HG02840 (cell line): ENCODE data around the gene SRF.

ENCODE experiments used
- ATAC-seq: cut with Tn5 transposase; IDR thresholded peaks from one replicate; pipeline ENCODE4 v1.9.1; 2021; ENCODE audit warnings: mild to moderate bottlenecking, moderate library complexity, moderate number of reproducible peaks; ENCODE audit not compliant: unreplicated experiment, low FRiP score

Gene SRF

DNA sequence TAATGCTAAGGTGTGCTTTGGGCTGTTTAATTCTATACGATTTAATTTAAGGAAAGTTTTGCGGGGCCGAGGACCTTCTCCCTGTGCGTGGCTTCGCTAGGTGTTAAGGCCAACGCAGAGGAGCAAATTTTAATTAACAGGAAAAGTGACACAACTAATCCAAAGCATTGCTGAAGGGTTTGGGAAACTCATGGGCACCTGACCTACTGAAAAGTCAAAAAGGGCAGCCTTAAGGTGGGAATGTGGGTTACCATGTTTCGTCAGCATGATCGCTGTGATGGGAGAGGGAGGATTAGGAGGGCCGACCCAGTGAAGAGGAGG lies 10.5 kb downstream of the SRF start:
- ATAC-seq, result no peak

DNA sequence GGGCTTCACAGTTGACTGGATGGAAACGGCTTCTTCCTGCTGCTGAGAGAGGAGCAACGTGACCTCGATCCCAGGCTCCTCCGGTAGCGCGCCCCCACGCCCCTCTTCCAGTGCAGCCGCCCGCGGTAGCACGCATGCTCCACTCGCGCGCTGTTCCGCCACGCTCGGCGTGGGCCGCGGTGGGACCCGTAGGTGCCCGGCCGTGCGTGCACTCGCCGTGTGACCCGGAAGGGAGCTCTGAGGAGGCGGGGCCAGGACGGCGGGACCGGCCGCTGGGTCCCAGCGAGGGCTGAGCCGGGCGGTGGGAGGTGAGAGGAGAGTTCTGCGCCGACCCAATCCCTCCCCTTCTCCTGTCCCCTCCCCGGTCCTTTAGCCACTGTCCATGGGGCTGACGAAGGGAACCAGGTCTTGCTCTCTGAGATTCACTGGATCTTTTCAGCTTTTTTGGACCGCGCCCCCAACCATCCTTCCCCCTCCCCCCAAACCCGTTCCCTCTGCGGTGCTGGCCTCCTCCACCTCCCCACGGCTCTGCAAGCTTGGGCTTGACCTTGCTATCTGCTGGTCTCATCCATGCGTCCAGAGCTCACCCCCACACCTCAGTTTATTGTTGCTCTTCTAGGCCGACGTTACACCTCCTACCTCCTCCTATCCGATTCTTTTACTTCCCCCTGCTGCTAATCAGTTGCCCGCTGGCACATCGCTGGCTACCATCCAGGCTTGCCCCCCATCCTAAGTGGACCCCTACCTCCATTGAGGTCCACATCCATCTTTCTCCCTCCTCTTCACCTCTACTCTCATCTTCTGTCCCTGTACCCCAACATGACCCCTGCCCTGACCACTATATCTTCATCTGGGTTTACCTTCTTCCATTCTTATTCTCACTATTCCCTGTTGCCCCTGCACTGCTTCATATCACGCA lies 11.1 kb downstream of the SRF start, which contains the start of gene CUL9:
CUL9 (plus strand) TSS at position 255 of the 919 bp plus-strand sequence. CDS start 2,115 bp downstream, outside the sequence.
- ATAC-seq, result peak; percentile 79

- no peak for ATAC-seq
Observed at GRCh38 chr6:43183441-43183840, 12.4 kb downstream of the SRF start.

GRCh38 chr6:43184268-43184985 lies 13.4 kb downstream of the SRF start:
- ATAC-seq, result no peak

DNA sequence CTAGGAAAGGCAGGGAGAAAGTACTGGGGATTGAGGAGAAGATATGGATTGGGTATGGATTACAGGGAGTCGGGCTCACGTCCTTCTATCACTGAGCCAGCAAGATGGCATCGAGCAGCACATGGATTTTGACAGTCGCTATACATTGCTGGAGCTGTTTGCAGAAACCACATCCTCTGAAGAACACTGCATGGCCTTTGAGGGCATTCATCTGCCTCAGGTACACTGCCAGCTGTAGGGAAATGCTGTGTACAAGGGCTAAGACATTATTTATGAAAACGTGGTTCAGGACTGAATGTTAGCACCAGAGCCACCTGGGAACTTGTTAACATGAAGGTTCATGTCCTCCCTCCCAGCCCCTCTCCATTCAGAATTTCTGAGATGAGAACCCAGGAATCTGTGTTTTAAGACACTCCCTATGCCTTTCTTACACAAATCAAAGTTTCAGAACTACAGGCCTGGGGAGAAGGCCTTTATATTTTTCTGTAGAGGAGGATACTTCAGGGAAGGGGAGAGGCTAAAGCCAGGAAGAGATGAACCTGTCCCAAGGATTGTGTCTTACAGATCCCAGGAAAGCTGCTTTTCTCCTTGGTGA lies 14.4 kb downstream of the SRF start:
- ATAC-seq, result no peak

DNA sequence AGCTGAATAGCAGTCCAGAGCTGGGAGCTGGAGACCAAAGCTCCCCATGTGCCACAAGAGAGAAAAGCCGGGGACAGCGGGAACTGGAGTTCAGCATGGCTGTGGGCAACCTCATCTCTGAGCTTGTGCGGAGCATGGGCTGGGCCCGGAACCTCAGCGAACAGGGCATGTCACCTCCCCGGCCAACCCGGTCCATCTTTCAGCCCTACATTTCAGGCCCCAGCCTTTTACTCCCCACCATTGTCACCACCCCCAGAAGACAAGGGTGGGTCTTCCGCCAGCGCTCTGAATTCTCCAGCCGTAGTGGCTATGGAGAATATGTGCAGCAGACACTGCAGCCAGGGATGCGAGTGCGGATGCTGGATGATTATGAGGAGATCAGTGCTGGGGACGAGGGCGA lies 14.9 kb downstream of the SRF start:
- ATAC-seq, result no peak

DNA sequence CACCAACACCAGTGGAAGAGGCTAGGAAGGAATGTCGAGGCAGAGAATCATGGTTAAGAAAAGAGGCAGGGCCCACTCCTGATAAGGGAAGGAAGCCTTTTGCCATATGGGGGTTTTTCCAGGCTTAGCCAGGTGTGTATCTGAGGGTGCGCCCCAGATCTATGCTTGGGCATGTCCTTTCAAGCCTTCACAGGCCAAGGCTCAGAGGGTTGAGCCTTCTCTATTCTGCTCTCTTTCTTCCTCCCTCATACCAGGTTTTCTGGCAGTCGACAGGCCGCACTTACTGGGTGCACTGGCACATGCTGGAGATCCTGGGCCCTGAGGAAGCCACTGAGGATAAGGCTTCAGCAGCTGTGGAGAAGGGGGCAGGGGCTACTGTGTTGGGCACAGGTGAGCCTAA lies 15.6 kb downstream of the SRF start:
- ATAC-seq, result no peak

DNA sequence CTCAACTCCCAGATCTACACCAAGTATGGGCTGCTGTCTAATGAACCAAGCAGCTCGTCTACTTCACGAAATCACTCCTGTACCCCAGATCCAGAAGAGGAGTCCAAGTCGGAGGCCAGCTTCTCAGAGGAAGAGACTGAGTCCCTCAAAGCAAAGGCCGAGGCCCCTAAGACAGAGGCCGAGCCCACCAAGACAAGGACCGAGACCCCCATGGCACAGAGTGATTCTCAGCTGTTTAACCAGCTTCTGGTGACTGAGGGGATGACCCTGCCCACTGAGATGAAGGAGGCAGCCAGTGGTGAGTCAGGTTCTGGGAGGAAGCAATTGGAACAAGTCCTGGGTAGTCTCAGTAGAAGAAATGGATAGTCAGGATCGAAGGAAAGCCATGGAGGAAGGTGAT lies 16.8 kb downstream of the SRF start:
- no peak for ATAC-seq

DNA sequence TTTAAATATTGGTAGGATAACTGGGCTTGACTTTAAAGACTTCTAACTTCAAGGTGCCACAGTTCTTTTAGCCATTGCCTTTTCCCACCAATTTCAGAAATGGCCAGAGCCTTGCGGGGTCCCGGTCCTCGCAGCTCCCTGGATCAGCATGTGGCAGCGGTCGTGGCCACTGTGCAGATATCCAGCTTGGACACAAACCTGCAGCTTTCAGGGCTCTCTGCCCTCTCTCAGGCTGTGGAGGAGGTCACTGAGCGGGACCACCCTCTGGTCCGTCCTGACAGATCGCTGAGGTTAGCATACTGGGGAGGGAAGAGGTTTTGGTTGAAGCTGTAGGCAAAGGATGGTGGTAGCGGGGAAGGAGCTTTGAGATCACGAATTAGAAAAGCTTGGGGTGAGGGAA lies 17.4 kb downstream of the SRF start:
- no peak for ATAC-seq

DNA sequence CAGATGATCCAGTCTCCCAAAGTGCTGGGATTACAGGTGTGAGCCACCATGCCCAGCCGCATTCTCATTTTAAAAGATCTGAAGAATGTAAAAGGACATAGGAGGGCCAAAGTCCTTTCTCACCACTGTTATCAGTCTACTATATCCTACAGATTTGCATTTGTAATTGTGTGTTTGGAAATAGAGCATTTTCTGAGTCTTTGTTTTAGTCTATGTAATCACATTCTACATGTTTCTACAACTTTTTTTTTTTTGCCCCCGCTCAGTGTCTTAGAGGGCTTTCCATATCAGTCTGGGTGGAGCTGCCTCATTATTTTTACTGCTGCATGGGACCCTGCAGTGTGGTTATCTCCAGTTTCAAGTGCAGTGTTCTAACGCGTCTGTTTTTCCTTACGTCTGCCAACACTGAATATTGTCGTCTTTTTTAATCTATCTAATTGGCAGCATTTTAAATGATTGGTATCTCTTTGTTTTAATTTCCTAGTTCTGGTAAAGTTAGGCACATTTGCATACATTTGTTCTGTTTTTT lies 18.8 kb downstream of the SRF start:
- ATAC-seq, result no peak

DNA sequence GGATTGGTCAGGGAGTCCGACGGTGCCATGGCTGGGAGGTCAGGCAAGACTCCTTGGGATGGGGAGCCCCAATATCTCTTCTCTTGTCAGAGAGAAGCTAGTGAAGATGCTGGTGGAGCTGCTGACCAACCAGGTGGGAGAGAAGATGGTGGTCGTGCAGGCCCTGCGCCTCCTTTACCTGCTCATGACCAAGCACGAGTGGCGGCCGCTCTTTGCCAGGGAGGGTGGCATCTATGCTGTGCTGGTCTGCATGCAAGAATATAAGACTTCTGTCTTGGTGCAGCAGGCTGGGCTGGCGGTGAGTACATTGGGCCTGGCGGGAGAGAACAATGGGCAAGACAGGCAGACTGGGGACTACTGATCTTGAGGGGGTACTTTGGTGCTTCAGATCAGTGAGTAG lies 21.8 kb downstream of the SRF start:
- no peak for ATAC-seq

DNA sequence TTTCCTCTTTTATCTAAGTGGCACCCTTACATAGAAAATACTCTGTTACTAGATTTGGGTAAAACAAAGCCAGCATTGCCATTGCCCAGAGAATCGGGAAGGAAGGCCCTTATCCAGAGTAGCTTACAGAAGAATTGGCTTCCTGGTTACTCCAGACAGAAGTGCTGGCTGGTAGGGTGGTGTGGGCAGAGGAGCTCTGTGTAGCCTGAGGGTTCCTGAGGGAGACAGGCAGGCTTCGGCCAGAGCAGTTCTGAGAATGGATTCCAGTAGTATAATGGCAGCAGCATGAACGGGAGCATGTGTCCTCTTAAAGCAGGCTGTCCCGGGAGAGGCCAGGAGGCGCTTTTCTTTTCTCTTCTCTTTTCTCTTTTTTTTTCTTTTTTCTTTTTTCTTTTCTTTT lies 22.9 kb downstream of the SRF start:
- ATAC-seq, result no peak

DNA sequence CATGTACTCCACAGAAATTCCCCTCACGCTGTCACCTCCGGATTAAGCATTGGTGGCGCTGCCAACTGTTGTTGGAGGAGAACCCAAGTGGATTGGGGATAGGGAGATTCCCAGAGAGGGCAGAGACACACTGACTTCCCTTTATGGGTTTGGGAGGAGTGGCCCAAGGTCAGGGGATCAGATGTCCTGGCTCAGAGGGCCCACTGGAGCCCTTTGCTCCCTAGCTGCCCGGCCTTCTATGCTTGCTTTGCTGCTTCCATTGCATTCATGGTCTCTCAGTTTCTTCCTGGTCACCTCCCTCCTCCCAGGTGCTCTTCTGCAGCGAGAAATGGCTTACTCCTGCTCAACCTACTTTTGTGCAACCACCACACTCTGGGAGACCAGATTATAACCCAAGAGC lies 25.3 kb downstream of the SRF start:
- no peak for ATAC-seq

DNA sequence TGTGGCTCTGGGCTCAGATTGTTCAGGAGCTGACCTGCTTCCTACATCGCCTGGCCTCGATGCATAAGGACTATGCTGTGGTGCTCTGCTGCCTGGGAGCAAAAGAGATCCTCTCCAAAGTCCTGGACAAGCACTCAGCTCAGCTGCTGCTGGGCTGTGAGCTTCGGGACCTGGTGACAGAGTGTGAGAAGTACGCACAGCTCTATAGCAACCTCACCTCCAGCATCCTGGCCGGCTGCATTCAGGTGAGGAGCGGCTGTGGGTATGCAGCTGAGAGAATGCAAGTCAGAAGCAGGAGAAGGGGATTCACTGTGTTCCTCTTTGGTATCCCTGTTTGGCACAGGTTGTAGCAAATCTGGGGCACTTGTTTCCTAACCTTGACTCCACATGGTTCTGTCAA lies 28.8 kb downstream of the SRF start:
- ATAC-seq, result no peak

DNA sequence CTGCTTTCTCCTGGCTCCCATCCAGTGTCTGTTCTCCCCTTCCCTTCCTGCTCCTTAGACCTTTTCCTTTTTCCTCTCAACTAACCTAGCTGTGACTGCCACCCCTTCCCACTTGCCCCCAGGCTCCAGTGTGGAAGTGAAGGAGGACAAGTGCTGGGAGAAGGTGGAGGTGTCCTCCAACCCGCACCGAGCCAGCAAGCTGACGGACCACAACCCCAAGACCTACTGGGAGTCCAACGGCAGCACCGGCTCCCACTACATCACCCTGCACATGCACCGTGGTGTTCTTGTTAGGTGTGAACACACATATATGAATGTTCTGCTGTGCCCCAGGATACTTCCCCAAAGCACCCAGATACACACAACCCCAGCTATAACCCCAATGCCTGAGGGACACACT lies 29.5 kb downstream of the SRF start:
- ATAC-seq, result no peak

DNA sequence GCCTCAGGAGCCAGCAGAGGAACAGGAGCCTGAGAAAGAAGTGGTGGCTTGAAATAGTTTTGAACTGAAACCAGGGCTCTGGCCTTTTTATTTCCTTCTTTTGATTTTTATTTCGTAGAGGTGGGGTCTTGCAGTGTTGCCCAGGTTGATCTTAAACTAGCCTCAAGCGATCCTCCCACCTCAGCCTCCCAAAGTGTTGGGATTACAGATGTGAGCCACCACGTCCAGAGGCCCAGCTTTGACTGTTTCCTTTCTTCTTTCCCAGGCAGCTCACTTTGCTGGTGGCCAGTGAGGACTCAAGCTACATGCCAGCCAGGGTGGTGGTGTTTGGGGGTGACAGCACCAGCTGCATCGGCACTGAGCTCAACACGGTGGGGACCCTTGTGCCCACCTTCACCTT lies 31.4 kb downstream of the SRF start:
- no peak for ATAC-seq

DNA sequence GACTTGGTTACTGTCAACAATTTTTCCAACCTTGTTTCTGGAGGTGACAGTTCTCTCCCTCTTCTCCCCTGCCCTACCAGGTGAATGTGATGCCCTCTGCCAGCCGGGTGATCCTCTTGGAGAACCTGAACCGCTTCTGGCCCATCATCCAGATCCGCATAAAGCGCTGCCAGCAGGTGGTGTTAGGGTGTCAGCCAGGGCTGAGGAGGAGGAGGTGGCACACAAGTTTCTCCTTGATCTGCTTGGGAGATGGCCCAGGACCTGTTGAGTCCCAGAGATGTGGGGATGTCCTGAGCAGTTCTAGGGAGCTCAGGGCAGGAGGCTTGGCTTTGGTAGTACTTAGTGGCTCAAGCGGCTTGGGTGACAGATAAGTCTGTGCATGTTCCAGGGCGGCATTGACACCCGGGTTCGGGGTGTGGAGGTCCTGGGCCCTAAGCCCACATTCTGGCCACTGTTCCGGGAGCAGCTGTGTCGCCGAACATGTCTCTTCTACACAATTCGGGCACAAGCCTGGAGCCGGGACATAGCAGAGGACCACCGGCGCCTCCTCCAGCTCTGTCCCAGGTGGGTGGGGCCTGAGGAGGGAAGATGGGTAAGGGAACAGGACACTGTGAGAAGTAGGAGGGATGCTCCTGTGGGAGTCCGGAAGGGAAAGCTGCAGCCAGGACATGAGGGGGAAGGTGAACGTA lies 32.1 kb downstream of the SRF start:
- ATAC-seq, result no peak

DNA sequence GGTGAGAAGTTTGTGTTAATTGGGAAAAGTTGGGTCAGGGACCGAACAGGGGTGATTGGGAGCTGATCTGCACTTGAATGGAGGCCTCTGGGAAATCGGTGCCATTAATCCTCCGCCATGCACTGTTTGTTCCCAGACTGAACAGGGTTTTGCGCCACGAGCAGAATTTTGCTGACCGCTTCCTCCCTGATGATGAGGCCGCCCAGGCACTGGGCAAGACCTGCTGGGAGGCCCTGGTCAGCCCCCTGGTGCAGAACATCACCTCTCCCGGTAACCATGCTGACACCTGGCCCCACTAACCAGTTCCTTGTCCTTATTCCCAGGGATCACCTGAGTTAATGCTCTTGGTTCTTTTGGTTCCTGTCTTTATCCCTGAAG lies 32.6 kb downstream of the SRF start:
- ATAC-seq, result no peak

GRCh38 chr6:43204271-43205105 lies 33.4 kb downstream of the SRF start:
- ATAC-seq, result no peak

DNA sequence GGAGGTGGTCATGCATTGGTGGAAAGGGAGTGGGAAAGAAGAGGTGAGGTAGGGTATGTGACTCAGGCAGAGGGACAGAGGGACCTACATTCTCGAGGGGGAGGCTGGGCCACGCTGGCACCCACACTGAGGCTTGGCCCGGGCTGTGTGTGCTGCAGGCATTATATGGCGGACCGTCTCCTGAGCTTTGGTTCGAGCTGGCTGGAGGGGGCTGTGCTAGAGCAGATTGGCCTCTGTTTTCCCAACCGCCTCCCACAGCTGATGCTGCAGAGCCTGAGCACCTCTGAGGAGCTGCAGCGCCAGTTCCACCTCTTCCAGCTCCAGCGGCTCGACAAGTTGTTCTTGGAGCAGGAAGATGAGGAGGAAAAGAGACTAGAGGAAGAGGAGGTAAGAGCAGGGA lies 34.8 kb downstream of the SRF start:
- ATAC-seq, result no peak
